HEK293T (cell line): ENCODE data around the gene PIP5K1B.

Experiments used
- ELF4 ChIP-seq: fragments of 450-650 bp; IDR thresholded peaks from 2 replicates; pipeline ENCODE4 v1.6.1; 2017; ENCODE audit warnings: antibody characterized with exemption
- FOXA1 ChIP-seq: fragments of 450-650 bp; IDR thresholded peaks from 2 replicates; pipeline ENCODE4 v1.6.1; 2016; ENCODE audit warnings: mild to moderate bottlenecking
- FOXK2 ChIP-seq: fragments of 450-650 bp; IDR thresholded peaks from 2 replicates; pipeline ENCODE4 v1.6.1; 2016; ENCODE audit warnings: mild to moderate bottlenecking
- FOXM1 ChIP-seq: fragments of 450-650 bp; IDR thresholded peaks from 2 replicates; pipeline ENCODE4 v1.6.1; 2017; ENCODE audit warnings: mild to moderate bottlenecking, borderline replicate concordance
- NFRKB ChIP-seq: fragments of 450-650 bp; IDR thresholded peaks from 2 replicates; pipeline ENCODE4 v1.6.1; 2016; ENCODE audit warnings: mild to moderate bottlenecking, moderate library complexity
- PKNOX1 ChIP-seq: fragments of 450-650 bp; IDR thresholded peaks from 2 replicates; pipeline ENCODE4 v1.6.1; 2016
- SP1 ChIP-seq: fragments of 450-650 bp; IDR thresholded peaks from 2 replicates; pipeline ENCODE4 v1.6.1; 2017
- SUZ12 ChIP-seq: fragments of 450-650 bp; IDR thresholded peaks from 2 replicates; pipeline ENCODE4 v1.6.1; 2016; ENCODE audit warnings: mild to moderate bottlenecking
- TARDBP ChIP-seq: fragments of 450-650 bp; IDR thresholded peaks from 2 replicates; pipeline ENCODE4 v1.6.1; 2016

GRCh38 chr9:68942790-68943189 is 237.8 kb downstream of the PIP5K1B start:
- no peak for TF ChIP-seq SP1
- TF ChIP-seq PKNOX1: no peak
- TF ChIP-seq FOXM1: no peak
- no peak for TF ChIP-seq FOXK2
- no peak for TF ChIP-seq ELF4
- no peak for TF ChIP-seq TARDBP
- TF ChIP-seq FOXA1: no peak
- no peak for TF ChIP-seq NFRKB
- no peak for TF ChIP-seq SUZ12
